GM03348 (cell line): ENCODE results near the gene RIC8B.
"Not testable (repeated sequence)": the region's sequence is repeated elsewhere in the genome, so short reads cannot be mapped to it uniquely, and the experiment has no call there.

Experiments used
- DNase-seq: peaks from one replicate; pipeline ENCODE4 v3.0.0; 2012; ENCODE audit warnings: low spot score

Gene RIC8B

DNA sequence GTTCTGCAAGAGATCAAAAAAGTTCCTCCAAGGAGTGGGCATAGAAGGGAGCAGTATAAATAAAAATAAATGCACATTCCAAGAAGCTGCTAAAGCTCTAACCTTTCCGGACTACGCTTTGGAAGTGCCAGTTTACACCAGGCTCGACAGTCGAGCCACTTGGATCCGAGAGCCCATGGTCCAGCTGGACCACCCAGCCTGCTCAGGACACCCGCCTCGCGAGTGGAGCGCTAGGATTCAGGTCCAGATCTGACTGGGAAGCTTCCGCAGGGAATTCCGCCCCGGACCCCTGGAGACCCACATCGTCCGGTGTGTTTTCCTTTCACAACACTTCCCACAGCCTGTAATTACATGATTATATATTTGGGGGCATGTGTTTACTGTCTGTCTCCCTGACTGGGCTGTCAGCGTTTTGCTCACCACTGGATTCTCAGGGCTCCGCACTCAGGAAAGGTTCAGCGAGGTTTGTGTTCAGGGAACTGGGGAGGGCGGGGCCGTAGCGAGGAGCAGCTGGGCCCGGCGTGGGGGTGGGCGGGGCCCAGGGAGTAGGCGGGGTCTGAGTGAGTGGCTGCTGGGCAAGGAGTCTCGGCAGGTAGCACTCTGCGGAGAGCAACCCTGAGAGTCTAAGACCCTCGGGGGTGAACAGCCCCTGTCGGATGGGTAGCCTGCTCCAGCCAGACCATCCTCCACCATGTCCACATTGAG is 128.9 kb downstream of the RIC8B start:
- DNase-seq = peak; percentile 93

DNA sequence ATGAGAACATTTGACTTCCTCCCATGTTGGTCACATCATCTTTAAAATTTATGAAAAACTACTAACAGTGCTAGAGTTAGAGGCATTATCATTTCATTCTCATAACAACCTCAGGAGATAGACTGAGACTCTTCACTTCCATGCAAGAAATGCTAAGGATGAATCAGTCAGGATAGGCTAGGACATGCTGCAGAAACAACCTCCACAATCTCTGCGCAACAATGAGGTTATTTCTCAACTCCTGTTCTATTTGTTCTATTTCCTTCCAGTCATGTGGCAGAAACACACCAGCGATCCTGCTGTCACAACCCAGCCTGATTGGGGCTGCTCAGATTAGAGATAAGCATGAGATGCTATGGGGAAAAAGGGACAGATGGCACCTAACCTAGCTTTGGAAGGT is 132.2 kb downstream of the RIC8B start:
- no peak for DNase-seq

DNA sequence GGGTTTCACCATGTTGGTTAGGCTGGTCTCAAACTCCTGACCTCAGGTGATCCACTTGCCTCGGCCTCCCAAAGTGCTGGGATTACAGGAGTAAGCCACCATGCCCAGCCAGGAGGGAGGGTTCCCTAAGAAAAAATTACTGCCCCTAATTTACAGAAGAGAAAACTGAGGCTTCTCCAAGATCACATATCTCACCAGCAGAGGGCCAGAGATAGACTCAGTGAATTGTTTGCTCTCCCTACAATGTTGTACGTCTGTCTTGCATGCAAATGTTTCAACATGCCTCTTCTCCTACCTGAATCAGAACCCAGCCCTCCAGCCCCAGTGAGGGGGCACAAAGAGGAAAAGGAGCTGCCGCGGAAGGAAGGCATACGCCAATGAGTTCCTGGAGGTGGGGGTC is 132.9 kb downstream of the RIC8B start:
- no peak for DNase-seq

DNA sequence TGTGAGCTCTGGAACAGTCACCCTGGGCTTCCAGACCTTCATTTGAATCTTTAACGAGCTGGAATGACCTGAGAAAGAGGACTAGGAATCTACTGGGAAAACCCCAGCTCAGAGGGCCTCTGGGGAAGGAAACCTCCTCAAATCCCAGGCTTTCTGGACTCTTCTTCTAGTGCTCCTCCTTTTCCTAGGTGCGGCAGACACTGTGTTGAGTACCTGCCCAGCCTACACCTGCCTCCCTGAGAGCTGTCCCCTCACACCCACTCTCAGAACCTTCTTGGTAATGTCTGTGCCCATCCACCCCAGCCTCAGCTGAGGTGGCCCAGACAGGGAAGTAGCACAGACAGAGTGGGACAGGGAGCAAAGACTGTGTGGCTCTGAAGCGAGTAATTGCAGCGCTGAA is 133.4 kb downstream of the RIC8B start:
- DNase-seq = no peak

DNA sequence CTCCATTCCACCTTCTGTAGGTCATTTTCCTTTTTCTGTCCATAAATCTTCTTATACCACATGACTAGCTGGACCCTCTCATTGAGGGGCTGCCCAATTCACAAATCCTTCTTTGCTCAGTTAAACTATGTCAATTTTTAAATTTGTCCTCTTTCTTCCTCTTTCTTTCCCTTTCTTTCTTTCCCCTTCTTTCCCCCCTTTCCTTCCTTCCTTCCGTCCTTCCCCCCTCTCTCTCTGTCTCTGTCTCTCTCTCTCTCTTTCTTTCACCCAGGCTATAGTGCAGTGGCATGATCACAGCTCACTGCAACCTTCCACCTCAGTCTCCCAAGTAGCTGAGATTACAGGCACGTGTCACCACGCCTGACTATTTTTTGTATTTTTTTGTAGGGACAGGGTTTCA is 134.1 kb downstream of the RIC8B start:
- no peak for DNase-seq

DNA sequence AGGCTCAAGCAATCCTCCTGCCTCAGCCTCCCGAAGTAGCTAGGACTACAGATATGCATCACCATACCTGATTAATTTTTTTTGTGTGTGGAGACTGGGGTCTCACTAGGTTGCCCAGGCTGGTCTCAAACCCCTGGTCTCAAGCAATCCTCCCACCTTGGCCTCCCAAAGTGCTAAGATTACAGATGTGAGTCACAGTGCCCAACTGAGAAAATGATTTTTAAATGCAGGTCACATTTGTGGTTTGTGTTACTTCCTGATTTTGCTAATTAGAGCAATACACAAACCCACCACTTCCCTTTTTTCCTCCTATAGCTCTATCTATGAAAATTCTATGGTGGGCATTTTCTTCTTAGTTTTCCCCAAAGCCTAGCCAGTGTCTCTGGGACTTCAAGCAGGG is 135.7 kb downstream of the RIC8B start:
- no peak for DNase-seq

DNA sequence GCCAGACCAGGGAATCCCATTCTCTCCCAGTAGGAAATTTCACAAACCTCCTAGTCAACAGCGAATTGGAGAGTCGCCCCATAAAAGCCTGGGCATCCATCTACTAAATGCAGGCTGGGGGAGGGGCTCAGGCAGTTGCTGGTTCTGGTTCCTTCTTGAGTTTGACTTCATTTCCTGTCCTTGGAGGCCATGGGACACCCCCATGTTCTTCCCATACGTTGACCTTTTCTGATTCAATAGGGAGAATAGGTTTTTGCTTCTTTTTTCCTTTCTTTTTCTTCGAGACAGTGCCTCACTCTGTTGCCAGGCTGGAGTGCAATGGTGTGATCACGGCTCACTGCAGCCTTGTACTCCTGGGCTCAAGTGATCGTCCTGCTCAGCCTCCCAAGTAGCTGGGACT is 137.1 kb downstream of the RIC8B start:
- no peak for DNase-seq

DNA sequence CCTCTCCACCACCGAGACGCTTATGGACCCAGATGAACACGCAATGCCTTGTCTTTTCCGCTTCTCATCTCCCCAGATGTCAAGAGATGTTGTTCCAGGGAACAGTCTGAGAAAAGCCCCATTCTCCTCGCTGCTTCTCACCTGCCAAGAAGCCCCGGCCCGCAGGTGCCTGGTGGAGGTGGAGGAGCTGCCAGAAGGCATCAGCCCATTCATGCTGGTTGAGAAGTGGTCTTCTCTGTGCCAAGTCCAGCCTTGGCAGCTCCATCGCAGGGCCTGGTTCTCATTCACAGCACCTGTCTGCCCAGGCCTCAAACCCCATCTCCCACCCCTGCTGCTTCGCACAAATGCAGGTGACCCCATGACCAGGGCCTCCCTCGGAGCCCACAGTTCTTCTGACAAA is 139.0 kb downstream of the RIC8B start:
- DNase-seq = no peak

DNA sequence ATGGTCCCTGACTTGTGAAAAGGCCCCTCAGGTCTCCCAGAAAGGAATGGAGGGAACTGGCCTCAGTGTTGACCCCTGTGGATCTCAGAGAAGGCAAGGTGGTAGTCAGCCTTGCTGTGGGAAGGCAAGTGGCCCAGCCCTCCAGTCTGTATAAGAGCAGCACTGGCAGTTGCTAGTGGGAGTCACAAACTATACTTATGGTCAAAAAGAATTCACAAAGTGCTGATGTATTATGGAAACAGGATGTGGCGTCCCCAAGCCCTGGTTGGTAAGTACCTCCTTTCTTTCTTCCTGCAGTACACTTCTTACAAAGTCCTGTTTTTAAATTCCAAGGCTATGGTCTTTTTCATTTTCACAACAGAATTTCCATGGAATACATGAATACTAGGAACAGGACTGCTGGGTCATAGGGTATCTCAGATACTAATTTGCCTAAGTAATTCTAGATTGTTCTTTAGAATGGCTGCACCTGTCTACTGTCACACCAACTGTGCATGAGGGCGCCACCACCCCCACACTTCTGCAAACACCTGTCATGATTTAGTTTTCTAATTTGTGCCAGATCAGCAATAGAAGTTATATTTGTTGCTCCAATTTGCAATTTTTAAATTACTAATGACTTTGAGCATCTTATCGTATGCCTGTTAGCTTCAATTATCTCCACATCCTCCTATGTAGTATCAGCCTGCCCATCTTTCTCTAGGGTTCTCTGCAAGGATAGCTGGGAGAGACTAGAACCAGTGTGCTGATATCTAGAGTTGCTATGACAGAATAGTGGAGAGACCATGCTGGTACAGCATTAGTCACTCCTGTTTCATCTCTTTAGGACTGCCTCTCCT is 140.5 kb downstream of the RIC8B start:
- no peak for DNase-seq

DNA sequence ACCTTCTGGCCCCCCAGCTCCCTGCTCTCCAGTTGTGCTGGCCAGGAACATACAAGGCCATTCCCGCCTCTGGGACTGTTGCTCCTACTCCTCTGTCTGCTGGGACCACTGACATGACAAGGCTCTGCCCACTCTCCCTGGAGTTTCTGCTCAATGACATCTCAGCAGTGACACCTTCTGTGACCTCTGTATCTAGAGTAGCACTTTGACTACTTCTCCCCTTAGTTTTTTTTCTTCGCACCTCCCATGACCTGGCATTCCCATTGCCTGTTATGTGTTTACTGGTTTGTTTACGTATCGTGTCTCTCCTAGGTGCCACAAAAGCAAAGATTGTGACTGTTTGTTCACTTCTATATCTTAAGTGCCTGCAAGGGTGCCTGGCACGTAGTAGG is 141.1 kb downstream of the RIC8B start:
- DNase-seq = no peak

DNA sequence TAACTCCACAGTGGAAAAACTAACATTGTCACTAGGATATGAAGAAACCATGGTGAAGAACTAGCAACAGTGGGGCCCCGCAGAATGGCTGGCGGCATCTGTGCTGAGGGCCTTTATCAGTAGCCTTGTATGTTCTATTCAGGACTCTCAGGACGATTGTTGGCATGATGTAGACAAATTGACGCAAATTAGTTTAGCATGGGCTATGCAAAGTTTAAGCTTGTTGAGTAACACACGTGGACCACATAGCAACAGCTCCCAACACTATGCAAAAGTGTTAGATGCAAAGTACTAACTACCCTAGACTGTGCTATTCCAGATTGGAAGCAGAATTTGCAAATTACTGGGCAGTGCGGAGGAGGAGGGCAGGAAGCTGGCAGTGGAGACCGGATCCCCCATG is 143.0 kb downstream of the RIC8B start:
- DNase-seq = no peak

DNA sequence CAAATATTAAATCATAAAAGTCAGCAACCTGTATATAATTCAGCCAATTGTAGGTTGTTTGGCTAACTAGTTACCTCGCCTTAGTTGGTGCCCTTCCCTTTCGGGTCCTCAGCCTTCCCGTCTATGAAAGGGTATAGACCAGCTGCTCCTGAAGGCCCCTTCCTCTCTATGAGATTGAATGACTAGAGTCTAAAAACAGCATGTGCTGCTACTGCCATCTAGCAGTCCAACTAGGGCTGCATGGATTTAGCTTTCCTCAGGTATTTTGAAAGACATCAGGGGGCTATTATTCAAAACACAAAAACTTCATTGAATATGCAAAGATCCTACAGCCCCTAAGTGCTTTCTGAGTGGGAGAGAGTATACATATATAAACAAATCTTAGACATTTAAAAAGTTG is 144.3 kb downstream of the RIC8B start:
- no peak for DNase-seq

DNA sequence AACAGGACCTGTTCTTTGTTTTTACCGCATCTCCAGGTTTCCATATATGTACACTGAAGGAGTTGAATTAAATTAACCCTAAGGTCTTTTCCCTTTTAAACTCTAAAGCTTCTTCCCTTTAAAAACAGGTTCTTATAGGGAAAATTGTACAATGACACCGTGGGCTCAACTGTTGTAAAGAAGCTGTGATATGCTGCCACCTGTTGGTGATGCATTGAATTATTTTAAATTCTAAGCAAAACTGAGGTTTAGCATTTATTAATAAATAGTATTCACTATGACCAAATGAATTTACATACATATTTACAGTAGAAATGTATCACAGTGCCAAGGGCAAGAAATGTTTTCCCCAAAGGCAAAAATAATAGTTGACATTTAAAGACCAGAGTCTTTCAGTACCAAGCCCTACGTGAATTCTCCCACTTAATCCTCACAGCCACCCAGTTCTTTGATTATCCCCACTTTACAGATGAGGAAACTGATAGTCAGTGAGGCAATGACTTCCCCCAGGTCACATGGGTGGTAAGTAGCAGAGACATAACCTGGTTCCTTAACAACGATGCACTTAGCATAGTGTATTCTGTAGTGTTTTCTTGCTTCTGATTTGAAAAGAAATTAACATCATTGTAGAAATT is 145.5 kb downstream of the RIC8B start:
- peak; percentile 69 for DNase-seq

DNA sequence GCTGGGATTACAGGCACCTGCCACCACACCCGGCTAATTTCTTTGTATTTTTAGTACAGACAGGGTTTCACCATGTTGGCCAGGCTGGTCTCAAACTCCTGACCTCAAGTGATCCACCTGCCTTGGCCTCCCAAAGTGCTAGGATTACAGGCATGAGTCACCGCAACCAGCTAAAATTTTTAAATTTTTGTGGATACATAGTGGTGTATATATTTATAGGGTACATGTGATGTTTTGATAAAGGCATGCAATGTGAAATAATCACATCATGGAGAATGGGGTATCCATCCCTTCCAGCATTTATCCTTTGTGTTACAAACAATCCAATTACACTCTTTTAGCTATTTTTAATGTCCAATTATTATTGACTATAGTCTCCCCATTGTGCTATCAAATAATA is 147.5 kb downstream of the RIC8B start:
- DNase-seq = not testable (repeated sequence)

DNA sequence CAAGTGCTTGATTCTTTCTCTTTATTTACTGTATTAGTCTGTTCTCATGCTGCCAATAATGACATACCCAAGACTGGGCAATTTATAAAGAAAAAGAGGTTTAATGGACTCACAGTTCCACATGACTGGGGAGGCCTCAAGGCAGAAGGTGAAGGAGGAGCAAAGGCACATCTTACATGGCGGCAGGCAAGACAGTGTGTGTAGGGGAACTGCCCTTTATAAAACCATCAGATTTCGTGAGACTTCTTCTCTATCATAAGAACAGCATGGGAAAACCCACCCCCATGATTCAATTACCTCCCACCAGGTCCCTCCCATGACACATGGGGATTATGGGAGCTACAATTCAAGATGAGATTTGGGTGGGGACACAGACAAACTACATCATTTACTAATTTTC is 149.1 kb downstream of the RIC8B start:
- DNase-seq = not testable (repeated sequence)

DNA sequence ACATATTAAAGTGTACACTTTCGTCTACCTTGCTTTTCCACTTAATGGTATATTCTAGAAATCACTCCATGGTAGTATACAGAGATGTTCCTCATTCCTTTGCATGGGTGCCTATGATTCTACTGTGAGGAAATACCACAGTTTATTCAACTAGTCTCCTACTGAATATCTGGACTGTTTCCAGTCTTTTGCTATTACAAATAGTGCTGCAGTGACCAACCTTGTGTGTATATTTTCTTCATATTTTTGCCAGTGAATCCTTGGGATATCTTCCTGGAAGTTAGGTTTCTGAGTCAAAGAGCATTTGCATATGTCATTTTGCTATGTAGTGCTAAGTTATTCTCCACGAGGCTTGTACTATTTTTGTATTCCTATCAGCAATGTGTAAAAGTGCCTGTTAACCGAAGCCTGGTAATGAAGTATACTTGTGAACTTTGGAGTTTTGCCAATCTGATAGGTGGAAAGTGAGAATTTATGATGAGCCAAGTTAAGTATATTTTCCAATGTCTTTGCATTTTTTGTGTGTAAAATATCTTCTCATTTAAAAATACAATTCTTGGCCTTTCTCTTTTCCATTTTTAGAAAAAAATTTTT is 149.9 kb downstream of the RIC8B start:
- no peak for DNase-seq

DNA sequence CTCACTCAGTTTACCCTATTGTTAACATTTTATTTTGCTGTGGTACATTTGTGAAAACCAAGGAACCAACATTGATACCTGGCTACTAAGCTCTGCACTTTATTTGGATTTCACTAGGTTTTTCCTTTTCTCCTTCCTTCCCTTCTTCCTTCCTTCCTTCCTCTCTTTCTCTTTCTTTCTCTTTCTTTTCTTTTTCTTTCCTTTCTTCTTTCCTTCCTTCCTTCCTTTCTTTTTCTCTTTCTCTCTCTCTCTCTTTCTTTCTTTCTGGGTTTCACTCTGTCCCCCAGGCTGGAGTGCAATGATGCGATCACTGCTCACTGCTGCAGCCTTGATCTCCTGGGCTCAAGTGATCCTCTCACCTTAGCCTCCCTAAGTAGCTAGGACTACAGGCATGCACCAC is 152.2 kb downstream of the RIC8B start:
- no peak for DNase-seq

DNA sequence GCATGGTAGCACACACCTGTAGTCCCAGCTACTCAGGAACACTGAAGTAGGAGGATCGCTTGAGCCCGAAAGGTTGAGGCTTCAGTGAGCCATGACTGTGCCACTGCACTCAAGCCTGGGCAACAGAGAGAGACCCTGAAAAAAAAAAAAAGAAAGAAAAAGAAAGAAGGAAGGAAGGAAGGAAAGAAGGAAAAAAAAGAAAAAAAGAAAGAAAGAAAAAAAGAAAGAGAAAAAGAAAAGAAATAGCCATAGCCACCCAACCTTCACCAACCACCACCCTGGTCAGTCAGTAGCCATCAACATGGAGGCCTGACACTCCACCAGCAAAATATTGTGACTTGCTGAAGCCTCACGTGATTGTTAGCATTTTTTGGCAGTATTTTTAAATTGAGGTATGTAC is 159.8 kb downstream of the RIC8B start:
- DNase-seq = no peak
